Measurements from ENCODE around the gene EML3.

Gene EML3

GRCh38 chr11:62599069-62599696, 13.4 kb downstream of the EML3 start:
- peak overlapping the region; percentile 93 for H3K4me3 ChIP-seq (ENCODE audit: low read depth, low read length)
- DNase-seq (ENCODE audit: low read depth) = peak; percentile 100
- no peak for TF ChIP-seq CTCF (conservative IDR thresholded peaks at IDR 0.05; ENCODE audit: low read depth, low read length)

- no peak for TF ChIP-seq CTCF (conservative IDR thresholded peaks at IDR 0.05; ENCODE audit: low read depth, low read length)
- H3K4me3 ChIP-seq (ENCODE audit: low read depth, low read length) = no peak overlapping the region
- DNase-seq (ENCODE audit: low read depth) = no peak
Measured at GRCh38 chr11:62595124-62595523, 17.5 kb downstream of the EML3 start.

GRCh38 chr11:62593434-62594044, 19.0 kb downstream of the EML3 start:
- H3K4me3 ChIP-seq (ENCODE audit: low read depth, low read length) = no peak overlapping the region
- peak; percentile 83 for DNase-seq (ENCODE audit: low read depth)
- peak; percentile 77 for TF ChIP-seq CTCF (conservative IDR thresholded peaks at IDR 0.05; ENCODE audit: low read depth, low read length)

- no peak for DNase-seq (ENCODE audit: low read depth)
- H3K4me3 ChIP-seq (ENCODE audit: low read depth, low read length) = no peak overlapping the region
- no peak for TF ChIP-seq CTCF (conservative IDR thresholded peaks at IDR 0.05; ENCODE audit: low read depth, low read length)
Measured at GRCh38 chr11:62592989-62593421, 19.6 kb downstream of the EML3 start.

- no peak for DNase-seq (ENCODE audit: low read depth)
- no peak for TF ChIP-seq CTCF (conservative IDR thresholded peaks at IDR 0.05; ENCODE audit: low read depth, low read length)
- H3K4me3 ChIP-seq (ENCODE audit: low read depth, low read length) = peak overlapping the region; percentile 66
Measured at GRCh38 chr11:62592146-62592815, 20.3 kb downstream of the EML3 start.

- peak within 1 kb of the TSS; percentile 86 for H3K4me3 ChIP-seq (ENCODE audit: low read depth, low read length)
- no peak for TF ChIP-seq CTCF (conservative IDR thresholded peaks at IDR 0.05; ENCODE audit: low read depth, low read length)
- DNase-seq (ENCODE audit: low read depth) = peak; percentile 100
Measured at GRCh38 chr11:62591448-62592145, 21.0 kb downstream of the EML3 start, which contains the start of gene TUT1. TUT1 (minus strand) TSS chr11:62591523; CDS start chr11:62591485, 38 bp downstream.
